ENCODE data around the gene CDYL2. TPM values are rescaled to one million over a fixed set of nuclear protein-coding genes. Genes with fewer than 3 reads are reported as not detected.

Gene CDYL2
- total and polyA plus RNA-seq, 4 donors = 0.46 to 12.8 (median 5.2) TPM

GRCh38 chr16:80704751-80705505 lies 99.5 kb downstream of the CDYL2 start:
- no peak for DNase-seq
- no peaks in the 10 kb centered on the region for H3K27me3 ChIP-seq (ENCODE audit: control insufficient read depth in 1 of 2, insufficient read depth in 2 of 2, low read length in 1 of 2)
- 94 to 97% methylated on average over 9 of the region's 9 CpGs for WGBS, 2 donors
- H3K4me3 ChIP-seq (ENCODE audit: low read length in 2 of 2) = no peak overlapping the region
- H3K36me3 ChIP-seq (ENCODE audit: control insufficient read depth in 1 of 2, insufficient read depth in 2 of 2, low read length in 1 of 2) = no peaks in the 10 kb centered on the region
- no peak overlapping the region for H3K27ac ChIP-seq (ENCODE audit: low read depth in 1 of 2, low read length in 2 of 2)
- intact Hi-C loops (cut with DNase I) = no loop called here
- ATAC-seq (ENCODE audit: low FRiP score) = no peak
- no peaks in the 10 kb centered on the region for H3K4me1 ChIP-seq (ENCODE audit: control insufficient read depth in 1 of 2, insufficient read depth in 2 of 2, low read length in 2 of 2)
- H3K9me3 ChIP-seq (ENCODE audit: control insufficient read depth, low read length) = no peaks in the 10 kb centered on the region

- intact Hi-C loops (cut with DNase I) = no loop called here
- peaks cover 2% of the 10 kb centered on the region for H3K9me3 ChIP-seq (ENCODE audit: control insufficient read depth, low read length)
Measured at GRCh38 chr16:80703131-80704071, 101.0 kb downstream of the CDYL2 start.

GRCh38 chr16:80702696-80703095 lies 101.7 kb downstream of the CDYL2 start:
- Histone ChIP-seq H3K9me3 (ENCODE audit: control insufficient read depth, low read length) (peaks cover 2% of the 10 kb centered on the region), H3K27ac (ENCODE audit: low read depth in 1 of 2, low read length in 2 of 2) (no peak overlapping the region), H3K36me3 (ENCODE audit: control insufficient read depth in 1 of 2, insufficient read depth in 2 of 2, low read length in 1 of 2) (no peaks in the 10 kb centered on the region), H3K4me3 (ENCODE audit: low read length in 2 of 2) (no peak overlapping the region), H3K27me3 (ENCODE audit: control insufficient read depth in 1 of 2, insufficient read depth in 2 of 2, low read length in 1 of 2) (no peaks in the 10 kb centered on the region), H3K4me1 (ENCODE audit: control insufficient read depth in 1 of 2, insufficient read depth in 2 of 2, low read length in 2 of 2) (no peaks in the 10 kb centered on the region)
- 95 to 96% methylated on average over 3 of the region's 3 CpGs for WGBS, 2 donors
- intact Hi-C loops (cut with DNase I) = no loop called here
- DNase-seq = no peak
- ATAC-seq (ENCODE audit: low FRiP score) = no peak

More at GRCh38 chr16:80703131-80704071, 101.0 kb downstream of the CDYL2 start:
- ATAC-seq (ENCODE audit: low FRiP score) (no peak), DNase-seq (no peak)
- WGBS, 2 donors = 94 to 95% methylated on average over 10 of the region's 10 CpGs
- H3K4me1 ChIP-seq (ENCODE audit: control insufficient read depth in 1 of 2, insufficient read depth in 2 of 2, low read length in 2 of 2) = no peaks in the 10 kb centered on the region
- no peaks in the 10 kb centered on the region for H3K36me3 ChIP-seq (ENCODE audit: control insufficient read depth in 1 of 2, insufficient read depth in 2 of 2, low read length in 1 of 2)
- H3K27ac ChIP-seq (ENCODE audit: low read depth in 1 of 2, low read length in 2 of 2) = no peak overlapping the region
- no peaks in the 10 kb centered on the region for H3K27me3 ChIP-seq (ENCODE audit: control insufficient read depth in 1 of 2, insufficient read depth in 2 of 2, low read length in 1 of 2)
- H3K4me3 ChIP-seq (ENCODE audit: low read length in 2 of 2) = no peak overlapping the region

- Histone ChIP-seq H3K27ac (ENCODE audit: low read depth in 1 of 2, low read length in 2 of 2) (no peak overlapping the region), H3K27me3 (ENCODE audit: control insufficient read depth in 1 of 2, insufficient read depth in 2 of 2, low read length in 1 of 2) (no peaks in the 10 kb centered on the region), H3K36me3 (ENCODE audit: control insufficient read depth in 1 of 2, insufficient read depth in 2 of 2, low read length in 1 of 2) (no peaks in the 10 kb centered on the region), H3K4me1 (ENCODE audit: control insufficient read depth in 1 of 2, insufficient read depth in 2 of 2, low read length in 2 of 2) (no peaks in the 10 kb centered on the region), H3K9me3 (ENCODE audit: control insufficient read depth, low read length) (peaks cover 2% of the 10 kb centered on the region), H3K4me3 (ENCODE audit: low read length in 2 of 2) (no peak overlapping the region)
- WGBS, 2 donors = 88 to 90% methylated on average over 4 of the region's 4 CpGs
- ATAC-seq (ENCODE audit: low FRiP score) (no peak), DNase-seq (no peak)
- intact Hi-C loops (cut with DNase I) = no loop called here
Measured at GRCh38 chr16:80700558-80700957, 103.8 kb downstream of the CDYL2 start.

GRCh38 chr16:80695020-80695419 lies 109.4 kb downstream of the CDYL2 start:
- no peak for DNase-seq
- Histone ChIP-seq H3K27ac (ENCODE audit: low read depth in 1 of 2, low read length in 2 of 2) (no peak overlapping the region), H3K36me3 (ENCODE audit: control insufficient read depth in 1 of 2, insufficient read depth in 2 of 2, low read length in 1 of 2) (no peaks in the 10 kb centered on the region), H3K27me3 (ENCODE audit: control insufficient read depth in 1 of 2, insufficient read depth in 2 of 2, low read length in 1 of 2) (no peaks in the 10 kb centered on the region), H3K9me3 (ENCODE audit: control insufficient read depth, low read length) (peaks cover 2% of the 10 kb centered on the region), H3K4me1 (ENCODE audit: control insufficient read depth in 1 of 2, insufficient read depth in 2 of 2, low read length in 2 of 2) (no peaks in the 10 kb centered on the region), H3K4me3 (ENCODE audit: low read length in 2 of 2) (no peak overlapping the region)
- no peak for ATAC-seq (ENCODE audit: low FRiP score)
- WGBS, 2 donors = 95 to 96% methylated on average over 2 of the region's 2 CpGs
- intact Hi-C loops (cut with DNase I) = no loop called here

GRCh38 chr16:80693553-80693952 lies 110.8 kb downstream of the CDYL2 start:
- no peaks in the 10 kb centered on the region for H3K36me3 ChIP-seq (ENCODE audit: control insufficient read depth in 1 of 2, insufficient read depth in 2 of 2, low read length in 1 of 2)
- peaks cover under 1% of the 10 kb centered on the region for H3K9me3 ChIP-seq (ENCODE audit: control insufficient read depth, low read length)
- ATAC-seq (ENCODE audit: low FRiP score) (no peak), DNase-seq (no peak)
- WGBS, 2 donors = 84 to 89% methylated on average over 4 of the region's 4 CpGs
- H3K27ac ChIP-seq (ENCODE audit: low read depth in 1 of 2, low read length in 2 of 2) = no peak overlapping the region
- H3K4me1 ChIP-seq (ENCODE audit: control insufficient read depth in 1 of 2, insufficient read depth in 2 of 2, low read length in 2 of 2) = no peaks in the 10 kb centered on the region
- H3K27me3 ChIP-seq (ENCODE audit: control insufficient read depth in 1 of 2, insufficient read depth in 2 of 2, low read length in 1 of 2) = no peaks in the 10 kb centered on the region
- no peak overlapping the region for H3K4me3 ChIP-seq (ENCODE audit: low read length in 2 of 2)
- intact Hi-C loops (cut with DNase I) = no loop called here

GRCh38 chr16:80692270-80692669 lies 112.1 kb downstream of the CDYL2 start:
- Histone ChIP-seq H3K27ac (ENCODE audit: low read depth in 1 of 2, low read length in 2 of 2) (no peak overlapping the region), H3K4me3 (ENCODE audit: low read length in 2 of 2) (no peak overlapping the region), H3K9me3 (ENCODE audit: control insufficient read depth, low read length) (no peaks in the 10 kb centered on the region), H3K27me3 (ENCODE audit: control insufficient read depth in 1 of 2, insufficient read depth in 2 of 2, low read length in 1 of 2) (no peaks in the 10 kb centered on the region), H3K36me3 (ENCODE audit: control insufficient read depth in 1 of 2, insufficient read depth in 2 of 2, low read length in 1 of 2) (no peaks in the 10 kb centered on the region), H3K4me1 (ENCODE audit: control insufficient read depth in 1 of 2, insufficient read depth in 2 of 2, low read length in 2 of 2) (no peaks in the 10 kb centered on the region)
- ATAC-seq (ENCODE audit: low FRiP score) = no peak
- DNase-seq = no peak
- intact Hi-C loops (cut with DNase I) = no loop called here
- 91% methylated on average over 2 of the region's 2 CpGs for WGBS, 2 donors

GRCh38 chr16:80691111-80691741 lies 113.2 kb downstream of the CDYL2 start:
- Histone ChIP-seq H3K27me3 (ENCODE audit: control insufficient read depth in 1 of 2, insufficient read depth in 2 of 2, low read length in 1 of 2) (no peaks in the 10 kb centered on the region), H3K4me3 (ENCODE audit: low read length in 2 of 2) (no peak overlapping the region), H3K36me3 (ENCODE audit: control insufficient read depth in 1 of 2, insufficient read depth in 2 of 2, low read length in 1 of 2) (no peaks in the 10 kb centered on the region), H3K27ac (ENCODE audit: low read depth in 1 of 2, low read length in 2 of 2) (no peak overlapping the region), H3K4me1 (ENCODE audit: control insufficient read depth in 1 of 2, insufficient read depth in 2 of 2, low read length in 2 of 2) (no peaks in the 10 kb centered on the region), H3K9me3 (ENCODE audit: control insufficient read depth, low read length) (no peaks in the 10 kb centered on the region)
- no peak for DNase-seq
- WGBS, 2 donors = 77% methylated on average over 3 of the region's 3 CpGs
- intact Hi-C loops (cut with DNase I) = no loop called here
- ATAC-seq (ENCODE audit: low FRiP score) = no peak

Measured in aorta (tissue), 5 donors.